GM12873 (cell line): ENCODE results near the gene KDM7A.

Source experiments
- TF ChIP-seq, protein P1 (sequence below): IDR thresholded peaks from 2 replicates; pipeline ENCODE4 v1.5.1; 2012; ENCODE audit warnings: low read depth, mild to moderate bottlenecking, moderate library complexity, low read length, control low read depth; ENCODE audit not compliant: insufficient read depth; ENCODE audit errors: missing control alignments

KDM7A gene

DNA sequence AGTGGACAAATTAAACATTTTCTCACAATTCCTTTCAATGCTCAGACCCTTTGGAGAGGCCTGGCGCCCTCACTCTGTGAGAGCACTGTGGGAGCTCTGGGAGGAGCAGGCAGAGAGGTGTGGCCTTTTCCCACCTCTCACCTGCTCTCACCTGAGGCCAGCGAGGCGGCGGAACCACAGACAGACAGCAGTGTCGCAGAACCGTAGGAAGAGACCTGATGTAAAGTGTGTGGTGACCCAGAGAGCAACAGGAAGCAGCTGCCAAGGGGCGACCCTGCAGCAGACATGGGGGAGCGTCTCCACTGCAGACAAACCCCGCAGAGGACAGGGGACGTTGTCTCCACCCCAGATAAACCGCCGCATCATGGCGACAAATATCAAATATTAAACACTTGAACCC is 98.4 kb downstream of the KDM7A start:
- TF ChIP-seq, protein P1, sequence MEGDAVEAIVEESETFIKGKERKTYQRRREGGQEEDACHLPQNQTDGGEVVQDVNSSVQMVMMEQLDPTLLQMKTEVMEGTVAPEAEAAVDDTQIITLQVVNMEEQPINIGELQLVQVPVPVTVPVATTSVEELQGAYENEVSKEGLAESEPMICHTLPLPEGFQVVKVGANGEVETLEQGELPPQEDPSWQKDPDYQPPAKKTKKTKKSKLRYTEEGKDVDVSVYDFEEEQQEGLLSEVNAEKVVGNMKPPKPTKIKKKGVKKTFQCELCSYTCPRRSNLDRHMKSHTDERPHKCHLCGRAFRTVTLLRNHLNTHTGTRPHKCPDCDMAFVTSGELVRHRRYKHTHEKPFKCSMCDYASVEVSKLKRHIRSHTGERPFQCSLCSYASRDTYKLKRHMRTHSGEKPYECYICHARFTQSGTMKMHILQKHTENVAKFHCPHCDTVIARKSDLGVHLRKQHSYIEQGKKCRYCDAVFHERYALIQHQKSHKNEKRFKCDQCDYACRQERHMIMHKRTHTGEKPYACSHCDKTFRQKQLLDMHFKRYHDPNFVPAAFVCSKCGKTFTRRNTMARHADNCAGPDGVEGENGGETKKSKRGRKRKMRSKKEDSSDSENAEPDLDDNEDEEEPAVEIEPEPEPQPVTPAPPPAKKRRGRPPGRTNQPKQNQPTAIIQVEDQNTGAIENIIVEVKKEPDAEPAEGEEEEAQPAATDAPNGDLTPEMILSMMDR: no peak

DNA sequence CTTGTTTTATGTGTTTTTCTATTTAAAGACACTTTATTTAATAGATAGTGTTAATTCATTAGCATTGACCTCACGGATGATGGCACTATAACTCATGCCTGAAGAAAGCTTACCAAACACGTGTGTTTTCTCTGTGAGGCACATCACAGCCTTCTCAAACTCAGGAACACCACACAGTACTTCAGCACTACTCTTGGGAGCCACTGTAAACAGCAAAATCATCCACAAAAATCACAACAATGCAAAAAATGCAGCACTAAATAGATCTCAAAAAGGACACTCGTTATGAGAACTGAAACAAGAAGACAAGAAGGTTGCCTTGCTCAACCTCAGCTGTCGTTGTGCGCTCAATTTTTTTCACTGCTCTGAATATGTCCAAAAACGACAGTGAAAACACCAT is 102.0 kb downstream of the KDM7A start:
- TF ChIP-seq, protein P1: no peak

DNA sequence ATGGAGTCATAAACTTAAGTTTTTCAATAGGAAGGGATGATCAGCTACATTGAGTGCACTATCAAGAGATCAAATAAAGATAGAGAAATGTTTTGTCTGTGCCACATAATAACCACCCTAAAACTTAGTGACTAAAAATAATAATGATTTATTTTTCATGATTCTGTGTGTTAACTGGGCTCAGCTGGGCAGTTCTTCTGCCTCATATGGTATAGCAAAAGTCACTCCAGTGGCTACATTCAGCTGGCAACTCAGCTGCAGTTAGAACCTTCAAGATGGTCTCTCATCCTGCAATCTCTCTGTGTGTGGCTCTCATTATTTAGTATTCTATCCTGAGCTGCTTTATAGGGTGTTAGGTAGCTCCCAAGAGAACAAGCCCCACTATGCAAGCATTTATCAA is 106.2 kb downstream of the KDM7A start:
- TF ChIP-seq, protein P1: no peak

DNA sequence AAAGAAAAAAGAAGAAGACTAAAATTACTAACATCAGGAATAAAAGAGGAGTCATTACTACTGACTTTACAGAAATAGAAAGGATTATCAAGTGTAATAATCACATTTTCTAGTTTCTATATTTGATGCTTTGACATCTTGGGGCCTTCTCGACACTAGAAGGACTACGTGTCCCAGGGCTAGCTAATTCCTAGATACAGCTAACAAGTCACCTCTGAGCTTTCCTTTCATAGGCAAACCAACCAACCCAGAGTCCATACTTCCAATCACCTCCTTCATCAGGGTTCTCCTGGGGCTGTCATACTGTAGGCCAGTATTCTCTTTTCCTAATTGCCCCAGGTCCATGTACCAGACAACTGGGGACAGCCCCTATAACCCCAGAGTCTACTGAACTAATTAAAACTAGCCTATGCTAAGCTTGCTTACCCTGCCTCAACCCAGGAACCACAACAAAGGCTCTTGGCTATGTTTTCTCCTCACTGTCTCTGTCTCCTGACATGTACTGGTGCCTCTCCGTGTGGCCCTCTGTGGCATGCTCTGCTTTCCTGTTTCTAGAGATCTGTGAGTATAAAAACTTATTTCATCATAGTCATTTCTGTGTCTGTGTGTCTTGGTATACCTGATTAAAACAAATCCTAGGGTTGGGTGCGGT is 107.4 kb downstream of the KDM7A start:
- TF ChIP-seq, protein P1: no peak

DNA sequence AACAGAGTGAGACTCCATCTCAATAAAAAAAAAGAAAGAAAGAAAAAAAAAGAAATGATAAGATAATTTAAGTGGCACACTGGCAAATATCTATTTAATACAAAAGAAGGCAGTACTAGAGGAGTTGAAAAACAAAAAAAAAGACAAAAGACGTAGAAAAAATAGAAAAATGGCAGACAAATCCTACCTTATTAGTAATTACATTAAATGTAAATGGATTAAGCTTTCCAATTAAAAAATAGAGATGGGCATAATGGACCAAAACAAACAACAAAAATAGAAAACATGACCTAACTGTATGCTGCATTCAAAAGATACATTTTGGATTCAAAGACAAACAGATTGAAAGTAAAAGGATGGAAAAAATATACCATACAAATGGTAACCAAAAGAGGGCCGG is 108.8 kb downstream of the KDM7A start:
- TF ChIP-seq, protein P1: no peak

DNA sequence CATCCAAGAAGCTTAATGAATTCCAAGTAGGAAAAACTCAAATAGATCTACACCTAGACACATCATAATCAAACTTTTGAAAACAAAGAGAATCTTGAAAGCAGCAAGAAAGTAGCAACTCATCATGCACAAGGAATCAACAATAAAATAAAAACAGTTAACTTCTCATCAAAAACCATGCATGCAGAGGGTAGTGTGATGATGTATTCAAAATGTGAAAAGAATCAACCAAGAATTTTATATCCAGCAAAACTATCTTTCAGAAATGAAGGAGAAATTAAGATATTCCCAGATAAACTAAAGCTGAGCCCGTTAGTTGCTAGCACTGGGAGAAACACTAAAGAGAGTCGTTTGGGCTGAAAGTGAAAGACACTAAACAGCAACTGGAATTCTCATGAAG is 109.7 kb downstream of the KDM7A start:
- TF ChIP-seq, protein P1: no peak

DNA sequence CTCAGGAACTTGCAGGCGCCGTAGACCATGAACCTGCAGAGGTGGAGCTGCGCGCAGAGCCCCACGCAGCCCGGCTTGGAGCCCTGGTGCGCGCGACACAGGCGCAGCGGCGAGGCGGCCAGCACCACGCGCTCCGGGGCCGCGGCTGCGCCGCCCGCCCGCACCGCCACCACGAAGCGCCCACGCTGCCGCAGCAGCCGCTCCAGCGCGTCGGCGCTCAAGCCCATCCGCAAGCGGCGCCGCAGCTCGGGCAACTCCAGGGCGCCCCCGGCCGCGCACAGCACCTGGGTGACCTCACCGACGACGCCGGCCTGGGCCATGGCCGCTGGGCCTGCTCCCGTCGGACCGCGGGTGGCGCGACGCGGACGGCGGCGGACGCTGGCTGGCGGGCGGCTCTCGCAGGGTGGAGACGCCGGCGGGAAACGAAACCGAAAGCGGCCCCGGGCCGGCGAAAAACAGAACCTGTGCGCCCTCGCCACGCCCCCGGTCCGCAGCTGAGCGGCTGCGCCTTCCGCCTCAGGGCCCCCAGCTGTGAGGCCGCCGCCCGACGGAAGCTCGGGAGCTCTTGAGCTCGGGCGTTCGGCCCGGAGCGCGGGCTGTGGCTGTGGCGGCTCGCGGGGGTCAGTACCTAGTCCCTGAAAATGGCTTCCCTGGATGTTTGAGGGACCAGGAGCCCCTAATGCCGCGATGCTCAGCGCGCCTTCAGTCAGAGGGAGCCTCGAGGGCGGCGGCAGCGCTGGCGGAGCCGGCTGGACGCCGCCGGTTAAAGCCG is 114.1 kb downstream of the KDM7A start, which contains the start of gene PARP12:
TSS of gene PARP12 (minus strand) at position 424 of the 772 bp plus-strand sequence. CDS start at position 320, 104 bp downstream.
- TF ChIP-seq, protein P1: no peak
